NCI-H1048 (cell line): Measurements from ENCODE around the gene ROCK2.

Experiments used
- DNase-seq: peaks from one replicate; lab custom pipeline; 2025; lab: John Stamatoyannopoulos, UW

ROCK2 gene

DNA sequence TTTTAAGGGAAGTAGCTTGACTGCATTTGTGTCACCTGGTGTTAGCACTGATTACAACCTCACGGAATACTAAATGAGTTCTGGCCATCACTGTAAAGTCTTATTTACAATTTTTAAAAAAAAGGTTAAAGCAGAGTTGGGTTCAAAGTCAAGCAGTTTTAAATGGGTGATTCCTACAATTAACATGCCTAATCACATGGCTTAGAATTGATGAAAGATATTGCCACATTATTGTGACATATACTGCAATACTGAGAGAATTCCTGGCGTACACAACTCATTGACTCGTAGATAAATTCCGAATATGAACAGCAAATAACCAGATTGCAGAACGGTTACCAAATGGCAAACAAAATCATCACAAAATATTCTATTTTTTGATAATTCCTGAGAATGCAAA lies 34.2 kb downstream of the ROCK2 start:
- no peak for DNase-seq

DNA sequence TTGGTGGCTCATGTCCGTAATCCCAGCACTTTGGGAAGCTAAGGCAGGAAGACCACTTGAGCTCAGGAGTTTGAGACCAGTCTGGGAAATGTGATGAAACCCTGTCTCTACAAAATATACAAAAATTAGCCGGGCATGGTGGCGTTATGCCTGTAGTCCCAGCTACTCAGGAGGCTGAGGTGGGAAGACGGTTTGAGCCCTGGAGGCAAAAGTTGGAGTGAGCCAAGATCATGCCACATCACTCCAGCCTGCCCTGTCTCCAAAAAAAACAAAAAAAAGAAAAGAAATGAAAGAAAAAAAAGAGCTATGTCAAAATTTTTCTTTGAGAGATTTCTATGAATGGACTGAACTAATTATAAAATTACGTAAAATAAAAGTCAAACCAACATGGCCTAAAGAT lies 34.7 kb downstream of the ROCK2 start:
- DNase-seq, result no peak

DNA sequence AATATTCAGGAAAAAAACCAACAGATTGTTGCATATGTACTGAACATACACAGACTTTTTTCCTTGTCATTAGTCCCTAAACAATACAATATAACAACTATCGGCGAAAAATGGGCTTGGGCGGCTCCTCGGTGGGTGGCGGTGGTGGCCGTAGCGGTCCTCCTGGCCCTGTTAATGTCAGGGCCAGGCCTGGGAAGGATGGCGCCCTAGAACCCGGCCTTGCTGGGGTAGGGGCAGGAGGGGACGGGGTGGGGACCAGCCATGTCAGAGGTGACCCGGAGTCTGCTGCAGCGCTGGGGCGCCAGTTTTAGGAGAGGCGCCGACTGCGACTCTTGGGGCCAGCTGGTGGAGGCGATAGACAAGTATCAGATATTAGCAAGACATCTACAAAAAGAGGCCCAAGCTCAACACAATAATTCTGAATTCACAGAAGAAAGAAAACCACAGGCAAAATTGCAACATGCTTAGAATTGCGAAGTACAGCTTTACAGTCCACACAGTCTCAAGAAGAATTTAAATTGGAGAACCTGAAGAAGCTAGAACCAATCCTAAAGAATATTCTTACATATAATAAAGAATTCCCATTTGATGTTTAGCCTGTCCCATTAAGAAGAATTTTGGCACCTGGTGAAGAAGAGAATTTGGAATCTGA lies 36.5 kb downstream of the ROCK2 start:
- DNase-seq, result no peak

DNA sequence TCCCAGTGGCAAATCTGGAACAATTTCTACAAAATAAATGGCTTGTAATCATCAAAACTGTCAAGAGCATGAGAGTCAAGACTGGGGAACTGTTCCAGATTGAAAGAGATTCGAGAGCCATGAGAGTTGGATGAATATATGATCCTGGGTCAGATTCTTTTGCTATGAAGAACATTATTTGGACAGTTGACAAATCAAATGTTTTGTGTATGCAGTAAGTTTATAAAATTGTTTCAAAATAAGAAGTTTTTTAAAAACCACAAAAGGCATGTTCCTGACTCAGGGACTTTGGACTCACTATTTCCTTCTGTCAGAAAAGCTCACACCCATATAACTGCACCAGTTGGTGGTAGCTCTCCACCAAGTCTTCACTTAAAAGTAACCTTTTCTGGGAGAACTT lies 38.5 kb downstream of the ROCK2 start:
- DNase-seq, result no peak

DNA sequence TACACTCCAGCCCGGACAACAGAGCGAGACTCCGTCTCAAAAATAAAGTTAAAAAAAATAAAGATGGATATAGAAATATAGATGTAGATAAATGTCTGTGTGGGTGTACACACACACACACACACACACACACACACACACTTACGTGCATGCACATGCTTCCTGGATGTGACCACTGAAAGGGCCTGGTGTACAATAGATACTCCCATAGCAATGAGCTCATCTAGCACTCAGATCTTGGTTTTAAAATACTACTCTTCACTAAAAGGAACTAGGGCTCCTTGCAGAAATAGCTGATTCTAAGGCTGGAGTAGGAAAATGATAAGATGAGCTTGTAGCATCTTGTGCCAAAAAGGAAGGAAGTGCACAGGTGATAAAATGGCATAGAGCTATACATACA lies 39.1 kb downstream of the ROCK2 start:
- DNase-seq, result no peak

DNA sequence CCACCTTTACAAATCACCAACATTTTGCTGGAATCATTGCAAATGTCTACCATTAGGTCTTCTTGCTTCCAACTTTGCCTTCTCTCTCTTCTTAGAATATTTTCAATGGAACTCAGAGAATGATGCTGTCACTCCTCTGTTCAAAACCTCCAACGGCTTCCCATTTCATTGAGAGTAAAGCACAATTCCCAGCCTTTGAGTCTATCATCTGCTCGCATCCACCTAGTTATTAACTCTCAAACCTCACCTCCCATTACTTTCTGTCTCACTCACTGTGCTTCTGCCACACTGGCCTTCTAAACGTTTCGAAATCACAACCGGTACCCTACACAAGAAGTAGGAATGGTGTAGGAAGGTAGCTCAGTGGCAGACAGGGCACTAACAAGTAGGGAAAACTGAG lies 40.0 kb downstream of the ROCK2 start:
- DNase-seq, result no peak

DNA sequence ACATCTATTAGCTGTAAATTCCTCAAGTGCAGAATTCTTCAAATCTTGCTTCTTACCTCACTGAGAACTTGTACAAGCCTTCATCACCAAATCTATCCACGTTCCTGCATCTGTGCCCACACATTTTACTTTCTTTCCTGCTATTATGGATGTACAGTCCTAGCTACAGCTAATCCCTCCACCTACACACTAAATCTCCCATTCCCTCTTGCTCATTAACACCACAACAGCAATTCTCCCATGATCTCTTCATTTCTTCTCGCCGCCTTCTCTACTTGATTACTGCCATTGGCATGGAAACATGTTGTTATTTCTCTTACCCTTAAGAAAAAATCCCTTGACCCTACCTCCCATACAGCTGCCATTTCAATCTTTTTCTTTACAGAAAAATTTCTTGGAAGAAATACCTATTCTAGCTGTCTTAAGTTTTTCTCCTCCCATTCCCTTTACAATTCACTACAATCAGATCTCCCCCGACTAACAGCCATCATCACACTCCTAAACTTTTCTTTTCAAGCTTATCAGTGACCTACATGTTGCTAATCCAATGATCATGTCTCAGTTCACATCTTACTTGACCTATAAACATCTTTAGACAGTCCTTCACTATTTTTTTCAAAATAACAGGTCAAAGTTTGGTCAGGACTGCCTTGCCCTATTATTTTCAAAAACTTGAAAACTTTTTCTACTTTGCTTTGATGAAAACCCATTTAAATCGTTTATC lies 41.0 kb downstream of the ROCK2 start:
- no peak for DNase-seq

DNA sequence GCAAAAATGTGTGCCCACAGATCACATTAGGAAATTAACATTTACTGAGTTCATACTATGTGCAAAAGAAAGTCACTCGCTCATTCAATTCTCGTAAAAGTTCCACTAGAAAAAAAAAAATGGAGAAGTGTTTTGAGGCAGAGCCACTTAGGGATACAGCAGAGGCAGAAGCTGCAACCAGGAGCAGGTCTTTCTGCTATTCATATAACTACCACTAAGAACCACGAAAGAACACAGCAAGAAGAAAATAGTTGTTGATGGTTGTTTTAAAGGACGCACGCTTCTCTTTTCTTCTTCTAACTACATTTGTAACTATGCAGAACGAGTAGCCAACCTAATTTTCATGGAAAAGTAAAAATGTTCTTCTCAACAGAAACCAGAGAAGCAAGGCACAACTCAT lies 45.0 kb downstream of the ROCK2 start:
- DNase-seq, result no peak

DNA sequence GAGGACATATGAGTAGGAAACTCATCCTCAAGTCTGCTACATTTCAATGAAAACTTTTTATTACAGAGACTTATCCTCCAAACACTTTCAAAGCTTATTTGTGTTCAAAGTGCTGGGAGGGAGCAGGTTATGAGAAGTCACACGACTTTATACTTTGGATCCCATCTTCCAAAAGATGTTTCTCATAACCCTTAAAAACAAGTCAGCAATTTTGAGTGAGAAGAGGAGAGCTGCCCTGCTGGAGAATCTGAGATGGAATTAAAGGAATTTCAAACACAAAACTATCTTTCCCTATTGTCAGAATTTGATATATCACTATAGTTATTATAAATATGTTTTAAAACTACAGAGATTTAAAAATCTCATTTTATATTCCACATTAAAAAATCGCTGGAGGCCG lies 45.8 kb downstream of the ROCK2 start:
- no peak for DNase-seq

DNA sequence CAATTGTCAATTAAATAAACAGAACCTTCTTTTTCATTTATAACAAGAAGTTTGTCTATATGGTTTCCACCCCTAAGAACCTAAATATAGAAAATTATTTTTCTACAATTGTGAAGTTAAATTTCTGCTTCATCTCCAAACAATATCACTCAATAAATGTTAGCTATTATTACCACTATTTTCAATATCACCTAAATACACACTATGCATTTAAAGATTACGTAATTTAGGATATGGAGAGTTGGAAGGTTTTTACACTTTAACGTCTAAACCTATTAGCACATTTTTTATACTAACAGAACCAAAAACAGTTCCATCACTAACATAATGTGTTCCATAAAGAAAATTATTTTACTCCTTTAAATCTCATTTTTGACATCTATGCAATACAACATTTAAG lies 48.0 kb downstream of the ROCK2 start:
- no peak for DNase-seq

DNA sequence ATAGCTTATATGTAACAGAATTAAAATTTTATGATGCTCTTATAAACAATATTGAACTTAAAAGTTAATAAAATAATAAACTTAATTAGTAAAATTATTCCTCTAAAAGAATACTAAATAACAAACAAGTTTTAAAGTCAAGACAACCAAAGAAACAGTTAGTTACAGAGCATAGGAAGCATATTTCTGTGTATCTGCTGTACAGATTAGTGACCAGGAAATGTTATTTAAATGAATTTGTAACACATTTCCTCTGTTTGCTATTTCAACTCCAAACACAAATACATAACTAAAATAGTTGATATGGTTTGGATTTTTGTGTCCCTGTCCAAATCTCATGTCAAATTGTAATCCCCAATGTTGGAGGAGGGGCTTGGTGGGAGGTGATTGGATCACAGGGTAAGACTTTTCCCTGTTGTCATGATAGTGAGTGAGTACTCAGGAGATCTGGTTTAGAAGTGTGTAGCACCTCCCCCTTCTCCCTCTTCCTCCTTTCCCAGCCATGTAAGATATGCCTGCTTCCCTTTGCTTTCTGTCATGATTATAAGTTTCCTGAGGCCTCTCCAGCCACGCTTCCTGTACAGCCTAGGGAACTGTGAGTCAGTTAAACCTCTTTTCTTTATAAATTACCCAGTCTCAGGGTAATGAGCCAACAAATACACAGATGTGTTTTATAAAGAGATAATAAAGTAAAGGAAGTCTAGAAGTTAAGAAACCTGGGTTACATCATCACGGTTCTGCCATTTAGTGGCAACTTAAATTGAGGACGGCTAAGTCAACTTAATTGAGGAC lies 51.8 kb downstream of the ROCK2 start:
- no peak for DNase-seq

DNA sequence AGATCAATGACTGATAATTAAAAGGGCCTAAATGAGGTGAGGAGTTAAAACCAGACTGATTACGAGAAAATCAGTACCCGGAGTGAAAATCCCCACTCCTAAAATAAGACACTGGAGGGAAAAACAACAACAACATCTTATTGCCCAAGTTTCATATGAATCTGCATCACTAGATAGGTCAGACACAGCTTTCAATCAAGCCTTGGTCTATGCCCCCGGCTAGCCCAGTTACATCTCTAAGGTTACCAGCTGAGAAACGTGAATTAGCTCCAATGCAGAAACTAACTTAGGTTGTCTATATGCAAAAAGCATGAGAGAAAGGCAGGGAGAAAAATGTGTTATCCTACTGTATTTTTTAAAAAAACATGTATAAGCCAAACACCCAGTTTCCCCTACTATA lies 53.7 kb downstream of the ROCK2 start:
- DNase-seq, result no peak

DNA sequence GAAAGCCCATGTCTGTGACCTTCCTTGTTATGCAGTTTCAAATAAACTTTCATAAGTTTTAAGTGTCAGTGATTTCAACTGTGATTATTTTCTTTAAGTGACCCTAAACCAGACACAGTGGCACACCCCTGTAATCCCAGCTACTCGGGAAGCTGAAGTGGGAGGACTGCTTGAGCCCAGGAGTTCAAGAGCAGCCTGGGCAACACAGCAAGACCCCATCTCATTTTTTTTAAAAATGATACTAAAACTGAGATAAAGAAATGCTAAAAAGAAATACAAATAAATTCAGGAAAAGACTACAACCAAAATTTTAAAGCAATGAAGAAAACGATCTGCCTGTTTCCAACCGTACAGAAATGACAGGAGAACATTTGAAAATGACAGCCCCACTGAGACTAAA lies 54.2 kb downstream of the ROCK2 start:
- no peak for DNase-seq

DNA sequence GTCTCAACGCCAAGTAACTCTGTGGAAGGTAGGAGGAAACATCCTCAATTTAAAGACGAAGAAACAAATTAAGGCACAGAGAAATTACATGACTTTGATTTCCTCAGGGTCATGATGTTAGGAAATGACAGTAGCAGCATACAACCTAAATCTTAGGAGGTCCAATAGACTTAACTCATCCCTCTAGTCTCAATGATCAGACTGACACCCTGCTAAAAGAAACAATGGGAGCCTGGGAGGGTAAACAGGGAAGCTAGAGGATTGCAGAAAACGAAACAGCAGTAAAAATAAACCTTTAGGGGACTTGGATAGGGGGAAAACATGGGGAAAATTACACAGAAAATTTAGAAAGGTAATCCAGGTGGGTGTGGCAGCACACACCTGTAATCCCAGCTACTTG lies 56.0 kb downstream of the ROCK2 start:
- no peak for DNase-seq

DNA sequence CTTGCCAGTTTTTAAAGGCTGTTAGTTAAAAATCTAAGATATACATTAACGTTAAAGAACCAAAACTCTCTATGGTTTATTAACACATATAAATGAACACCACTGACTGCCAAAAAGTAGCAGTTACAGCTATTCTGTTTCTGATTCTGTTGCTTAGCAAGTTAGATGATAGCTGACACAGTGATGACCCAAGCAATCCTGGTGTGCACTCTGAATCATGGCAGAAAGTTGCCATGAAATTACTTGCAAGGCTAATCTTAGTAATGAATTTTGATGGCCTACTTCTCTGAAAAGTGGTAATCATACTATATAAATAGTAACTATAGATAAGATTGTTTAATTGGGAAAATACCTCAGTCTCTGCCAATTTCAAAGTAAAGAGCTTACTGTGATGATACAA lies 57.7 kb downstream of the ROCK2 start:
- DNase-seq, result no peak

DNA sequence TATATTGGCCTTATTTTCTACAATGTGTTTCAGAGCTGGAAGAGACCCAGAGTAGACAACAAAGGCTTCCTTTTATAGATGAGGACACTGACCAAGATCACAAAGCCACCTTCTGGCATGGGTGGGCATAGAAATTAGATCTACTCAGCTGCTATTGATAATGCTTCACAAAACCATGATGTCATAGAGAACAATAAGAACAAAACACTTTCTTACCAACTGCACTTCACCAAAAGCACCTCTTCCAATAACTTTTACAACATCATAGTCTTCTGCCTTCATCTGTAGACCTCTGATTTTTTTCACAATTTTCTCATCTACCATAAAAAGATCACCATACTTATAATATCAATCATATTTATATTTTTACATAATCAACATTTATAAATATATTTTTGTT lies 58.1 kb downstream of the ROCK2 start:
- DNase-seq, result no peak

DNA sequence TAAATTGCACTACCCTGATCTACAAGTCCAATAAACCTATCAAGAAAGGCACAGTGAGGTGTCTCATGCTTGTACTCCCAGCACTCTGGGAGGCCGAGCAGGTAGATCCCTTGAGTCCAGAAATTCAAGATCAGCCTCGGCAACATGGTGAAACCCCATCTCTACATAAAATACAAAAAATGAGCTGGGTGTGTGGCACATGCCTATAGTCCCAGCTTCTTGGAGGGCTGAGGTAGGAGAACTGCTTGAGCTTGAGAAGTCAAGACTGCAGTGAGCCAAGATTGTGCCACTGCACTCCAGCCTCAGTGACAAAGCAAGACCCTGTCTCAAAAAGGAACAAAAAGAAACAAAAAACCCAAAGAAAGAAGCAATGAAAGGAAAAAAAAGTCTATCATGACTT lies 58.9 kb downstream of the ROCK2 start:
- DNase-seq, result no peak

DNA sequence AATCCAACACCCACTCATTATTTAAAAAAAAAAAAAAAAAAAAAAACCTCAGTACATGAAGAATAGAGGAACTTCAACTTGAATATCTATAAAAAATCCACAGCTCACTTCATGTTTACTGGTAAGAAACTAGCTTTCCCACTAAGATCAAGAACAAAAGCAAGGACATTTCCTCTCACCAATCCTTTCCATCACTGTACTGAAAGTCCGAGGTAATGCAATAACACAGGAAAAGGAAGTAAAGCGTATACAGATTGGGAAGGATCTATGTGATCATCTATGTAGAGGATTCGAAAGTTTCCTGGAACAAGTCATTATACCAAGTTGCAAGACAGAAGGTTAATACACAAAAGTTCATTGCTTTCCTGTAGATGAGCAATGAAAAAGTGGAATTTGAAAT lies 63.2 kb downstream of the ROCK2 start:
- no peak for DNase-seq

DNA sequence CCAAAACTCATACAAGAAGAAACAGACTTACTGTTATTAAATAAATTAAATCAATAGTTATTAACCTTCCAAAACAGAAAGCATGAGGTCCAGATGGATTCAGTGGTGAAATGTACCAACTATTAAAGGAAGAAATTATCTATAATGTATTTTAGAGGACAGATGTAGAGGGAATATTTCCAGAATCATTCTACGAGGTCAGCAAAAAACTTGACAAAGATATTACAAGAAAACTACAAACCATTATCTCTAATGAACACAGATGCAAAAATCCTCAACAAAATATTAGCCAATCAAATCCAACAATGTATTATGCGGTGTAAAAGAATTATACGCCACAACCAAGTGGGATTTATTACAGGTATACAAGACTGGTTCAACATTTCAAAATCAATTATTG lies 63.7 kb downstream of the ROCK2 start:
- DNase-seq, result no peak

DNA sequence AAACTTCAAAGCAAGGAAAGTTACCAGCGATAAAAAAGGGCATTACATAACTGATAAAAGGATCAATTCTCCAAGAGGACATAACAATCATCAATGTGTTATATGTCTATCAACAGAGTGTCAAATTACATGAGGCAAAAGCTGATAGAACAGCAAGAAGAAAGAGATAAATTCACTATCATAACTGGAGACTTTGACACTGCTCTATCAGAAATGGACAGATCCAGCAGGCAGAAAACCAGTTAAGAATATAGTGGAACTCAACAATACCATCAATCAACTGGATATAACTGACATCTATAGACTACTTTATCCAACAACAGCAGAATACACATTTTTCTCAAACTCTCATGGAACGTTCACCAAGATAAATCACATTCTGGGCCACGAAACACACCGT lies 65.0 kb downstream of the ROCK2 start:
- DNase-seq, result no peak

DNA sequence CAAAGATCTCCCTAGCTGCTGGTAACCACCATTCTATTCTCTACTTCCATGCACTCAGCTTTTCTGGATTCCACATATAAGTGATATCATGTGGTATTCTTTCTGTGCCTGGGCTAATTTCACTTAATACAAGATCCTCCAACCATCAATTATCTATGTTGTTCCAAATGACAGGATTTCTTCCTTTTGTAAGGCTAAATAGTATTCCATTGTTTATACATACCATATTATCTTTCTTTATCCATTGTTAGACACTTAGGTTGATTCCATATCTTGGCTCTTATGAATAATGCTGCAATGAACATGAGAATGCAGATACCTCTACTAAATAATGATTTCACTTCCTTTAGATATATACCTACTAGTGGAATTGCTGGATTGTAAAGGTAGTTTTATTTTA lies 66.2 kb downstream of the ROCK2 start:
- DNase-seq, result no peak

DNA sequence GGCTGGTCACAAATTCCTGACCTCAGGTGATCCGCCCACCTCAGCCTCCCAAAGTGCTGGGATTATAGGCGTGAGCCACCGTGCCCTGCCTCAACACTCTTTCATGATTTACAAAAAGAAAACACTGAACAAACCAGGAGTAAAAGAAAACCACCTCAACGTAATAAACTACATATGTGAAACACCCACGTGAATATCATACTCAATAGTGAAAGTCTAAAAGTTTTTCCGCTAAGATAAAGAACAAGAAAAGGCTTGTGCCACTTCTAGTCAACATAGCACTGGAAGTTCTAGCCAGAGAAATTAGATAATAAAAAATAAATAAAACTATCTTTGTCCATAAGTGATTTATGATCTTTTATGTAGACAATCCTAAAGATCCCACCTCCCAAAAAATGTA lies 68.5 kb downstream of the ROCK2 start:
- DNase-seq, result no peak

DNA sequence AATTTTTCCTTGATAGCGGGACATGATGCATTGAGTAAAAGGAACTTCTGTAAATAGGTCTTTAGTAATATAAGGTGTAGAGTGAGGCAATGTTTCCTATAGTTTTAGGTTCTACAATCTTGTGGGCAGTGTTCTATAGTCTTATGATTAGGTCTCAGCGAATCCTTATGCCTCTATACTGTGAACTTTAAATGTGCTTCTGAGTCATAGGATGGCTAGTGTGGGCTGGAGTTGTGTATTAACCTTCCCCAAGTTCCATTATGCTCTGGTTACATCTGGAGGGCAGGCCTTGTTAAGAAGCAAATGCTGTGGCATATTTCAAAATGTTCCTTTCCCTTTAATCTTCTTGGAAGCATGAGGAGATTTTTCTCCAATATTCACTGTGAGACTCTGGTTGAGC lies 73.5 kb downstream of the ROCK2 start:
- no peak for DNase-seq
